Activated T-helper 1 cell treated with anti-CD3 and anti-CD28 coated beads, Interleukin-12 subunit alpha, Interleukin-12 subunit beta, Interleukin-2, Interleukin-4 antibody, amounts not matched to agents 30 ng/mL and 10 ng/mL and 1 ng/mL, durations not matched to agents 14 hours and 24 hours and 36 hours (primary cell): ENCODE measurements around the gene HMGCS1. TPM values are rescaled to one million over a fixed set of nuclear protein-coding genes. Genes with fewer than 3 reads are reported as not detected.
"Not testable (repeated sequence)": the region's sequence is repeated elsewhere in the genome, so short reads cannot be mapped to it uniquely, and the experiment has no call there.

Experiments used
- DNase-seq: peaks from one replicate; pipeline ENCODE4 v3.0.0; 2021; ENCODE audit warnings: low spot score
- H3K27ac Mint-ChIP-seq: one replicate; pipeline ENCODE4 v1.8.0; 2021; ENCODE audit warnings: mild to moderate bottlenecking, mixed read lengths
- H3K27me3 Mint-ChIP-seq: one replicate; pipeline ENCODE4 v1.8.0; 2022; ENCODE audit warnings: mild to moderate bottlenecking, moderate library complexity, mixed read lengths; ENCODE audit not compliant: insufficient read depth
- H3K36me3 Mint-ChIP-seq: one replicate; pipeline ENCODE4 v1.8.0; 2021; ENCODE audit warnings: low read depth, mixed read lengths
- H3K4me1 Mint-ChIP-seq: one replicate; pipeline ENCODE4 v1.8.0; 2021; ENCODE audit warnings: low read depth, mixed read lengths
- H3K4me3 Mint-ChIP-seq: one replicate; pipeline ENCODE4 v1.8.0; 2021; ENCODE audit warnings: mild to moderate bottlenecking, moderate library complexity, mixed read lengths
- H3K9me3 Mint-ChIP-seq: one replicate; pipeline ENCODE4 v1.8.0; 2021; ENCODE audit warnings: mixed read lengths
- intact Hi-C: fragments of 100-400 bp; cut with micrococcal nuclease; formaldehyde crosslinking; loops from one replicate; pipeline ENCODE4 v1.15.1; 2024
- total RNA-seq: library from RNA; stranded (reverse); gene quantifications from 2 replicates; pipeline ENCODE4 v1.2.3, GENCODE V29; 2022

HMGCS1 gene
- total RNA-seq, 1 donor from 2014 or later: 218 TPM

DNA sequence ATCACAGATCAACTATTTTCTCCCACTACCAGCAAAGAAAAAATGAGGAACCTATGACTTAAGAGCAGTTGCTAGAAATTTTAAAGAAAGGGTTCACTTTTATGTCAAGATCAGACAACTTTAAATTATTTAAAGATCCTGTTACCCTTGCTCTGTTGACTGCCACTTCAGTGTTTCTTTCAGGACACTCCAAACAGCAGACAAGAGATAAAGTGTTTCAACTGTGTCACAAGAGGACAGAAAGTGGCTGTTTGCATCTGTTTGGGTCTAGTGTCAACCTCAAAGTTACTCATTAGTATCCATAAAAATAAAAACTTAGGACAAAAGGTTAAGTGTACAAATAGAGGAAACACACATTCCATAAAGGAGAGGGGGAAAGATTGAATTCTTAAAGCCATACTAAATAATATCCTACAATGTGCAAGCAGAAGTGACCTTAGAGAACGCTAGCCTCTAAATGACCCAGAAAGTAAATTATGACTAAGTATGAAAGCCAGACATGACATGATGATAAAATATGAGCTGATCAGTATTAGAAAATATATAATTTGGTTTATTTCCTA lies 24.9 kb downstream of the HMGCS1 start:
- H3K4me1 Mint-ChIP-seq: peaks cover 14% of the 10 kb centered on the region
- peaks cover 45% of the 10 kb centered on the region for H3K36me3 Mint-ChIP-seq
- no peaks in the 10 kb centered on the region for H3K27me3 Mint-ChIP-seq
- no peaks in the 10 kb centered on the region for H3K9me3 Mint-ChIP-seq
- H3K27ac Mint-ChIP-seq: no peak overlapping the region
- no peak for DNase-seq
- no peak overlapping the region for H3K4me3 Mint-ChIP-seq
- intact Hi-C loops: no loop called here

- H3K36me3 Mint-ChIP-seq: peaks cover 43% of the 10 kb centered on the region
- no peak overlapping the region for H3K4me3 Mint-ChIP-seq
- intact Hi-C loops: no loop called here
- H3K4me1 Mint-ChIP-seq: peaks cover 14% of the 10 kb centered on the region
- H3K27ac Mint-ChIP-seq: no peak overlapping the region
- H3K9me3 Mint-ChIP-seq: no peaks in the 10 kb centered on the region
- no peak for DNase-seq
- no peaks in the 10 kb centered on the region for H3K27me3 Mint-ChIP-seq
Observed at GRCh38 chr5:43287493-43287892, 25.7 kb downstream of the HMGCS1 start.

GRCh38 chr5:43286623-43287022 lies 26.6 kb downstream of the HMGCS1 start:
- Mint-ChIP-seq H3K9me3 (no peaks in the 10 kb centered on the region), H3K4me1 (peaks cover 13% of the 10 kb centered on the region), H3K4me3 (no peak overlapping the region), H3K27ac (no peak overlapping the region), H3K27me3 (no peaks in the 10 kb centered on the region), H3K36me3 (peaks cover 39% of the 10 kb centered on the region)
- intact Hi-C loops: no loop called here
- DNase-seq: no peak

- DNase-seq: no peak
- no peaks in the 10 kb centered on the region for H3K9me3 Mint-ChIP-seq
- H3K36me3 Mint-ChIP-seq: peaks cover 7% of the 10 kb centered on the region
- H3K27ac Mint-ChIP-seq: no peak overlapping the region
- H3K27me3 Mint-ChIP-seq: no peaks in the 10 kb centered on the region
- H3K4me1 Mint-ChIP-seq: no peaks in the 10 kb centered on the region
- intact Hi-C loops: no loop called here
- H3K4me3 Mint-ChIP-seq: no peak overlapping the region
Observed at GRCh38 chr5:43281840-43282658, 31.2 kb downstream of the HMGCS1 start.

- DNase-seq: no peak
- intact Hi-C loops: no loop called here
- H3K27ac Mint-ChIP-seq: no peak overlapping the region
- H3K36me3 Mint-ChIP-seq: no peaks in the 10 kb centered on the region
- no peaks in the 10 kb centered on the region for H3K9me3 Mint-ChIP-seq
- H3K4me3 Mint-ChIP-seq: no peak overlapping the region
- H3K27me3 Mint-ChIP-seq: no peaks in the 10 kb centered on the region
- no peaks in the 10 kb centered on the region for H3K4me1 Mint-ChIP-seq
Observed at GRCh38 chr5:43279548-43280274, 33.5 kb downstream of the HMGCS1 start.

GRCh38 chr5:43275391-43275790 lies 37.8 kb downstream of the HMGCS1 start:
- Mint-ChIP-seq H3K9me3 (no peaks in the 10 kb centered on the region), H3K4me1 (no peaks in the 10 kb centered on the region), H3K27me3 (peaks cover 11% of the 10 kb centered on the region), H3K27ac (no peak overlapping the region), H3K36me3 (no peaks in the 10 kb centered on the region), H3K4me3 (no peak overlapping the region)
- intact Hi-C loops: no loop called here
- DNase-seq: no peak

DNA sequence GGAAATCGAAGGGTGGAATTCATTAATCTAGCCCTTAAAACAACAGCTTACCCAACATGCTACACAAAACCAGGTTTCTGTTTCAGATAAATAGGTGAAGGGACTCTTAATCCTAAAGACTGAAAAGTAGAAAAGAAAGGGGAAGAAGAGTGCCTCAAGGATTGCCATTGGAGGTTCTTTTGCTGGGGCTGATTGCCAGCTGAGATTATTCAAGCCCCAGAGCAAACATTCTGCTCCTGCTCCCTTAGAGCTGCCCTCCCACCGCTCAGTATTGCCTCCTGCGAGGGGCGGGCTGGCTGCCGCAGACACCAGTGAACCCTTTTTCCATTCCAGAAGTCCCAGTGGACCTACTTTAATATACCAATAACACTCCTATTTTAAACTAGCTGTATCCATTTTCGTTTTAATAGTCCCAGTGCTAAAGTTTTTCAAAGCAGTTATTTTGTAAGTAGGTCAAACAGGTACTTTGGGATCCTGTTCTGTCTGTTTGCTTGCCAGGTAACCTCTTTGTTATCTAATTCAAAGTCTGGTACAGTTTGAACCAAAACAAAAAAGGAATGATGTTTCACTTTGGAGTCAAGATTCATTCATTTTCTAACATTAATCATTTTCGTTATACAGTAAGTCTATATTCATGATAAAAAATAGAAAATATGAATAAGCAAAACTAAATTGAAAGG lies 38.6 kb downstream of the HMGCS1 start:
- H3K27ac Mint-ChIP-seq: no peak overlapping the region
- no peaks in the 10 kb centered on the region for H3K9me3 Mint-ChIP-seq
- H3K4me3 Mint-ChIP-seq: no peak overlapping the region
- H3K4me1 Mint-ChIP-seq: no peaks in the 10 kb centered on the region
- H3K27me3 Mint-ChIP-seq: peaks cover 11% of the 10 kb centered on the region
- no peak for DNase-seq
- intact Hi-C loops: no loop called here
- H3K36me3 Mint-ChIP-seq: no peaks in the 10 kb centered on the region

DNA sequence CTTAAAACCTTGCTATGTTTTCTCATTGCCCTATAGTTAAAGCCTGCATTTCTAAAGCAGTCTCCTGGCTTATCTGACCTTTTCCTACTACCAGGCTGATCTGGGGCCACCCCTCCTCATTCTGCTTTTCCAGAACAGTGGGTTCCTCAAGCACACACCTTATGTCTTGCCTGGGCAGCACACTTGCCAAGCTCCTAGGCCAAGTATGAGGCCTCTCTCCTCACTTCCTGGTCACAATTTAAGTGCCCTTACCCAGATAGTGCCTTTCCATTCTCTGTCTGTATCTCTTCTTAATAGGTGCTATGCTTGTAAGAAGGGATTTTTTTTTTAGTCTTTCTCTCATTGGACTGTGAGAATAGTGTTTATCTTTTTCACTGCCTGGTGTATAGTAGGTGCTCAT lies 39.7 kb downstream of the HMGCS1 start:
- no peaks in the 10 kb centered on the region for H3K9me3 Mint-ChIP-seq
- H3K27ac Mint-ChIP-seq: no peak overlapping the region
- no peak for DNase-seq
- no peak overlapping the region for H3K4me3 Mint-ChIP-seq
- H3K27me3 Mint-ChIP-seq: peaks cover 11% of the 10 kb centered on the region
- no peaks in the 10 kb centered on the region for H3K4me1 Mint-ChIP-seq
- no peaks in the 10 kb centered on the region for H3K36me3 Mint-ChIP-seq
- intact Hi-C loops: no loop called here

DNA sequence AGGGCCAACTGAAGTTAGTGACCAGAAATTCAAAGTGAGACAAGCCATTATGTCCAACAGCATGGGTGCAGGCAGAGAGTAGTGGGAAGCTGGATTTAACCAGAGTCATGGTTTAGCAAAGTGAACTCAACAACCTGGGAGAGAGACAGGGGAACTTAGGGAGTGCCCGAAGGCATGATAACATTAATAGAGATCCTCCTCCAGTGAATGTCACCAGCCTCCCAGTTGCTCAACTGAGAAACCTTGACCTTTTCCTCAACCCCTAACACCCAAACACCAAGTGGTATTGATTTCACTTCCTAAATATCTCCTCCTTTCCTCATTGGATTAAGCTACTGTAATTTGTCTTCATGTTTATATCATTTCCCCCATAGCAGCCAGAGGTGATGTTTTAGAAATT lies 42.6 kb downstream of the HMGCS1 start:
- Mint-ChIP-seq H3K4me3 (no peak overlapping the region), H3K27me3 (peaks cover 11% of the 10 kb centered on the region), H3K36me3 (peaks cover 2% of the 10 kb centered on the region), H3K4me1 (peaks cover 13% of the 10 kb centered on the region), H3K27ac (no peak overlapping the region), H3K9me3 (peaks cover 11% of the 10 kb centered on the region)
- DNase-seq: no peak
- intact Hi-C loops: no loop called here

DNA sequence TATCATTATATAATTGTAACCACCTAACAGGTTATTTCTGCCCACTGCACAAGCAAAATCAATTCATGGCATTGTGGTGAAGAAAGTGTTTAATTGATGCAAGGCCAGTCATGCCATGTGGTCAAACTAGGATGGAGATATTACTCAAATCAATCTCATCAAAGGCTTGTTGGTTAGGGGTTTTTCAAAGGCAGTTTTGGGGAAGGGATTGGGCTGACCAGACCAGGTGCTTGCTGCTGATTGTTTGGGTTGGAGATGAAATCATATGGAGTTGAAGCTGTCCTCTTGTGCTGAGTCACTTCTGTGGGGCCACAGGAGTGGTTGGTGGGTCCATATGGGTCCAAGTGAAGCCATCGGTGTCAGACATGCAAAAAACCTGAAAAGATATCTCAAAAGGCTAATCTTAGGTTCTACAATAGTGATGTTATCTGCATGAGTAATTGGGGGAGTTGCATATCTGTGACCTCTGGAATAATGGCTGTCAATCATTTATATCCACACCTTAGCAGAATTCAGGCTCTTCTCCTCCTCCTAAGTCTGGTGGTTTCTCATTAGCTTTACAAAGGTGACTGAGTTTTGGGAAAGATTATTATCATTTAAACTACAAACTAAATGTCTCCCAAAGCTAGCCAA lies 44.9 kb downstream of the HMGCS1 start:
- Mint-ChIP-seq H3K27ac (no peak overlapping the region), H3K36me3 (peaks cover 2% of the 10 kb centered on the region), H3K27me3 (peaks cover 20% of the 10 kb centered on the region)

DNA sequence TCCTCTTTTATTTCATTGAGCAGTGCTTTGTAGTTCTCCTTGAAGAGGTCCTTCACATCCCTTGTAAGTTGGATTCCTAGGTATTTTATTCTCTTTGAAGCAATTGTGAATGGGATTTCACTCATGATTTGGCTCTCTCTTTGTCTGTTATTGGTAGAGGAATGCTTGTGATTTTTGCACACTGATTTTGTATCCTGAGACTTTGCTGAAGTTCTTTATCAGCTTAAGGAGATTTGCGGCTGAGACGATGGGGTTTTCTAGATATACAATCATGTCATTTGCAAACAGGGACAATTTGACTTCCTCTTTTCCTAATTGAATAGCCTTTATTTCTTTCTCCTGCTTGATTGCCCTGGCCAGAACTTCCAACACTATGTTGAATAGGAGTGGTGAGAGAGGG lies 50.9 kb downstream of the HMGCS1 start:
- H3K4me3 Mint-ChIP-seq, H3K36me3 Mint-ChIP-seq, H3K27ac Mint-ChIP-seq, DNase-seq, H3K4me1 Mint-ChIP-seq, intact Hi-C loops: not testable (repeated sequence)
- Mint-ChIP-seq H3K27me3 (peaks cover 31% of the 10 kb centered on the region), H3K9me3 (peaks cover 15% of the 10 kb centered on the region)

More for the DNA sequence above, 44.9 kb downstream of the HMGCS1 start:
- DNase-seq: no peak
- Mint-ChIP-seq H3K4me3 (no peak overlapping the region), H3K4me1 (peaks cover 13% of the 10 kb centered on the region), H3K9me3 (peaks cover 11% of the 10 kb centered on the region)
- intact Hi-C loops: no loop called here

DNA sequence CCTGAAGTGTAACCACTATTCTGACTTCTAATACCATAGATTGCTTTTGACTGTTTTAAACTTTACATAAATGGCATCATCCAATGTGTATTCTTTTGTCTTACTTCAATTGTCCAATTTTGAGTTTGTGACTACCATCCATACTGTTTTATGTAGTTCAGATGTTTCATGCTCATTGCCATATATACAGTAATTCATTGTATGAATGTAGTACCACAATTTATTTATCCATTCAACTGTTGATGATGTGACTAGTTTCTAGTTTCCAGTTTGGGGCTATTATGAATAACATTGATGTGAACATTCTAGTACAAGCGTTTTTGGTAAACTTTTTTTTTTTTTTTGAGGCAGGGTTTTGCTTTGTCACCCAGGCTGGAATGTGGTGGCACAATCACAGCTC lies 55.1 kb downstream of the HMGCS1 start:
- peaks cover 7% of the 10 kb centered on the region for H3K9me3 Mint-ChIP-seq
- H3K4me1 Mint-ChIP-seq: no peaks in the 10 kb centered on the region
- peaks cover 37% of the 10 kb centered on the region for H3K27me3 Mint-ChIP-seq
- no peaks in the 10 kb centered on the region for H3K36me3 Mint-ChIP-seq
- intact Hi-C loops: no loop called here
- no peak overlapping the region for H3K4me3 Mint-ChIP-seq
- H3K27ac Mint-ChIP-seq: no peak overlapping the region
- no peak for DNase-seq
